ENCODE measurements around the gene RNF111. TPM values are rescaled to one million over a fixed set of nuclear protein-coding genes. Genes with fewer than 3 reads are reported as not detected.

The RNF111 gene
- polyA plus RNA-seq, 1 donor from 2014 or later = 25.8 TPM

DNA sequence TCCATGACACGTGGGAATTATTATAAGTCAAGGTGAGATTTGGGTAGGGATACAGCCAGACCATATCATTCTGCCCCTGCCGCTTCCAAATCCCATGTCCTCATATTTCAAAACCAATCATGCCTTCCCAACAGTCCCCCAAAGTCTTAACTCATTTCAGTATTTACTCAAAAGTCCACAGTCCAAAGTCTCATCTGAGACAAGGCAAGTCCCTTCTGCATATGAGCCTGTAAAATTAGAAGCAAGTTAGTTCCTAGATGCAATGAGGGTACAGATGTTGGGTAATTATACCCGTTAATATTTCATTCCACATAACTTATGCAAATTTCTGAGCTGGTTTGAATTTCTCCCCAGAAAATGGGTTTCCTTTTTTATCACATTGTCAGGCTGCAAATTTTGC is 47.7 kb downstream of the RNF111 start:
- Histone ChIP-seq H3K27ac (ENCODE audit: low read length) (no peak overlapping the region), H3K4me3 (ENCODE audit: low read length) (no peak overlapping the region), H3K9me2 (ENCODE audit: insufficient read depth, low read length) (no peaks in the 10 kb centered on the region), H3K9me3 (ENCODE audit: low read length) (no peaks in the 10 kb centered on the region), H4K20me1 (ENCODE audit: insufficient read depth) (no peaks in the 10 kb centered on the region), H3K27me3 (ENCODE audit: insufficient read depth, low read depth, low read length) (no peaks in the 10 kb centered on the region), H3K4me2 (ENCODE audit: low read length) (no peak overlapping the region), H3K79me2 (replicated peaks; ENCODE audit: insufficient read depth, low read length) (peaks cover 28% of the 10 kb centered on the region), H3K9ac (ENCODE audit: low read length) (no peak overlapping the region), H2AFZ (ENCODE audit: low read depth, low read length) (no peak overlapping the region), H3K36me3 (ENCODE audit: insufficient read depth, low read length) (peaks cover 4% of the 10 kb centered on the region), H3F3A (ENCODE audit: insufficient read depth, low read length, poor library complexity, severe bottlenecking) (no peaks in the 10 kb centered on the region)
- no peak for TF ChIP-seq EP300 (conservative IDR thresholded peaks at IDR 0.05; ENCODE audit: poor library complexity, severe bottlenecking)
- TF ChIP-seq TAF1 (IDR thresholded peaks at IDR 0.05; ENCODE audit: low read depth) = no peak
- TF ChIP-seq SMC3 (conservative IDR thresholded peaks at IDR 0.05; ENCODE audit: poor library complexity) = no peak
- no peak for TF ChIP-seq RAD21 (conservative IDR thresholded peaks at IDR 0.05)
- TF ChIP-seq POLR2AphosphoS5 (IDR thresholded peaks at IDR 0.05) = no peak
- no peak for TF ChIP-seq CTCF (IDR thresholded peaks at IDR 0.05; ENCODE audit: poor library complexity, severe bottlenecking)
- TF ChIP-seq MXI1 (conservative IDR thresholded peaks at IDR 0.05; ENCODE audit: poor library complexity, severe bottlenecking) = no peak
- TF ChIP-seq, protein P1, sequence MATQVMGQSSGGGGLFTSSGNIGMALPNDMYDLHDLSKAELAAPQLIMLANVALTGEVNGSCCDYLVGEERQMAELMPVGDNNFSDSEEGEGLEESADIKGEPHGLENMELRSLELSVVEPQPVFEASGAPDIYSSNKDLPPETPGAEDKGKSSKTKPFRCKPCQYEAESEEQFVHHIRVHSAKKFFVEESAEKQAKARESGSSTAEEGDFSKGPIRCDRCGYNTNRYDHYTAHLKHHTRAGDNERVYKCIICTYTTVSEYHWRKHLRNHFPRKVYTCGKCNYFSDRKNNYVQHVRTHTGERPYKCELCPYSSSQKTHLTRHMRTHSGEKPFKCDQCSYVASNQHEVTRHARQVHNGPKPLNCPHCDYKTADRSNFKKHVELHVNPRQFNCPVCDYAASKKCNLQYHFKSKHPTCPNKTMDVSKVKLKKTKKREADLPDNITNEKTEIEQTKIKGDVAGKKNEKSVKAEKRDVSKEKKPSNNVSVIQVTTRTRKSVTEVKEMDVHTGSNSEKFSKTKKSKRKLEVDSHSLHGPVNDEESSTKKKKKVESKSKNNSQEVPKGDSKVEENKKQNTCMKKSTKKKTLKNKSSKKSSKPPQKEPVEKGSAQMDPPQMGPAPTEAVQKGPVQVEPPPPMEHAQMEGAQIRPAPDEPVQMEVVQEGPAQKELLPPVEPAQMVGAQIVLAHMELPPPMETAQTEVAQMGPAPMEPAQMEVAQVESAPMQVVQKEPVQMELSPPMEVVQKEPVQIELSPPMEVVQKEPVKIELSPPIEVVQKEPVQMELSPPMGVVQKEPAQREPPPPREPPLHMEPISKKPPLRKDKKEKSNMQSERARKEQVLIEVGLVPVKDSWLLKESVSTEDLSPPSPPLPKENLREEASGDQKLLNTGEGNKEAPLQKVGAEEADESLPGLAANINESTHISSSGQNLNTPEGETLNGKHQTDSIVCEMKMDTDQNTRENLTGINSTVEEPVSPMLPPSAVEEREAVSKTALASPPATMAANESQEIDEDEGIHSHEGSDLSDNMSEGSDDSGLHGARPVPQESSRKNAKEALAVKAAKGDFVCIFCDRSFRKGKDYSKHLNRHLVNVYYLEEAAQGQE (IDR thresholded peaks at IDR 0.05; ENCODE audit: borderline replicate concordance) = no peak

DNA sequence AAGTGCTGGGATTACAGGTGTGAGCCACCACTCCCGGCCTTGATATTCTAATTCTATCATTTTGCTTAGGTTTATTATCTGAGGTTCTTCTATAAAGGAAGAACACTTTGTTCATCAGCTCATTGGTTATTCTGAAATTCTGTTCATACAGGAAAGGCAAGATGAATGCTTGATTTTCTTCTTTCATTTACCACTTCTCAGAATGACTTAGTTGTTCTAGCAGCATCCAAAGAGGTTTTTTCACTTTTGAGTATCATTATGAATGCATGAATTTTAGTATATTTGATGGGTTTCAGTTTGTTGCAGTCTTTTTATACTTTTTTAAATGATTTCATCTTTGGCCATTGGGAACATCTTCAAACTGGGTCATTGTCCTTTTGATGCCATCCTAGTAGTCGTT is 51.8 kb downstream of the RNF111 start:
- Histone ChIP-seq H3K9me3 (ENCODE audit: low read length) (no peaks in the 10 kb centered on the region), H4K20me1 (ENCODE audit: insufficient read depth) (no peaks in the 10 kb centered on the region), H3K9ac (ENCODE audit: low read length) (no peak overlapping the region), H3K4me3 (ENCODE audit: low read length) (no peak overlapping the region), H3K36me3 (ENCODE audit: insufficient read depth, low read length) (no peaks in the 10 kb centered on the region), H3K9me2 (ENCODE audit: insufficient read depth, low read length) (no peaks in the 10 kb centered on the region), H3K79me2 (replicated peaks; ENCODE audit: insufficient read depth, low read length) (peaks cover 52% of the 10 kb centered on the region), H3K27ac (ENCODE audit: low read length) (no peak overlapping the region), H2AFZ (ENCODE audit: low read depth, low read length) (no peak overlapping the region), H3F3A (ENCODE audit: insufficient read depth, low read length, poor library complexity, severe bottlenecking) (no peaks in the 10 kb centered on the region), H3K27me3 (ENCODE audit: insufficient read depth, low read depth, low read length) (no peaks in the 10 kb centered on the region), H3K4me2 (ENCODE audit: low read length) (no peak overlapping the region)
- no peak for TF ChIP-seq RAD21 (conservative IDR thresholded peaks at IDR 0.05)

- Histone ChIP-seq H3K4me2 (ENCODE audit: low read length) (no peak overlapping the region), H3K9me2 (ENCODE audit: insufficient read depth, low read length) (no peaks in the 10 kb centered on the region), H3K79me2 (replicated peaks; ENCODE audit: insufficient read depth, low read length) (peaks cover 66% of the 10 kb centered on the region), H3K27ac (ENCODE audit: low read length) (no peak overlapping the region), H3K9me3 (ENCODE audit: low read length) (no peaks in the 10 kb centered on the region), H3K4me3 (ENCODE audit: low read length) (no peak overlapping the region), H2AFZ (ENCODE audit: low read depth, low read length) (no peak overlapping the region), H4K20me1 (ENCODE audit: insufficient read depth) (no peaks in the 10 kb centered on the region), H3F3A (ENCODE audit: insufficient read depth, low read length, poor library complexity, severe bottlenecking) (no peaks in the 10 kb centered on the region), H3K27me3 (ENCODE audit: insufficient read depth, low read depth, low read length) (no peaks in the 10 kb centered on the region), H3K36me3 (ENCODE audit: insufficient read depth, low read length) (no peaks in the 10 kb centered on the region), H3K9ac (ENCODE audit: low read length) (no peak overlapping the region)
- TF ChIP-seq, protein P1 (IDR thresholded peaks at IDR 0.05; ENCODE audit: borderline replicate concordance) = no peak
- TF ChIP-seq RAD21 (conservative IDR thresholded peaks at IDR 0.05) (no peak), SMC3 (conservative IDR thresholded peaks at IDR 0.05; ENCODE audit: poor library complexity) (no peak), MXI1 (conservative IDR thresholded peaks at IDR 0.05; ENCODE audit: poor library complexity, severe bottlenecking) (no peak), POLR2AphosphoS5 (IDR thresholded peaks at IDR 0.05) (no peak), EP300 (conservative IDR thresholded peaks at IDR 0.05; ENCODE audit: poor library complexity, severe bottlenecking) (no peak), TAF1 (IDR thresholded peaks at IDR 0.05; ENCODE audit: low read depth) (no peak), EZH2 (IDR thresholded peaks at IDR 0.05; ENCODE audit: borderline replicate concordance, insufficient read depth, low read length, poor library complexity, severe bottlenecking) (no peak), CTCF (IDR thresholded peaks at IDR 0.05; ENCODE audit: poor library complexity, severe bottlenecking) (no peak)
Observed at GRCh38 chr15:59042041-59042440, 54.6 kb downstream of the RNF111 start.
